GM18909 (cell line): Measurements from ENCODE around the gene AK3.
A peak's percentile ranks its signal among the peaks of the same experiment; 100 is the strongest.

Source experiments
- ATAC-seq: cut with Tn5 transposase; IDR thresholded peaks from one replicate; pipeline ENCODE4 v1.9.1; 2021; ENCODE audit warnings: mild to moderate bottlenecking; ENCODE audit not compliant: unreplicated experiment, poor library complexity

The AK3 gene

GRCh38 chr9:4750023-4750673 lies 9.1 kb upstream of the AK3 start:
- no peak for ATAC-seq

- no peak for ATAC-seq
Observed at GRCh38 chr9:4748612-4749011, 7.6 kb upstream of the AK3 start.

GRCh38 chr9:4746278-4747030 lies 5.5 kb upstream of the AK3 start:
- ATAC-seq, result no peak

GRCh38 chr9:4743131-4743875 lies 2.3 kb upstream of the AK3 start:
- no peak for ATAC-seq

GRCh38 chr9:4742246-4742645 lies 1.2 kb upstream of the AK3 start:
- ATAC-seq, result no peak

- peak; percentile 1 for ATAC-seq
Observed at GRCh38 chr9:4741365-4742089, 525 bp upstream of the AK3 start.

GRCh38 chr9:4740388-4740637 lies 689 bp downstream of the AK3 start:
- no peak for ATAC-seq

GRCh38 chr9:4739587-4740387 lies 1.2 kb downstream of the AK3 start:
- ATAC-seq, result no peak

- no peak for ATAC-seq
Observed at GRCh38 chr9:4738866-4739586, 2.0 kb downstream of the AK3 start.

GRCh38 chr9:4734150-4734549 lies 6.9 kb downstream of the AK3 start:
- no peak for ATAC-seq

- ATAC-seq, result no peak
Observed at GRCh38 chr9:4732890-4733289, 8.1 kb downstream of the AK3 start.

- ATAC-seq, result no peak
Observed at GRCh38 chr9:4727593-4727992, 13.4 kb downstream of the AK3 start.

GRCh38 chr9:4725706-4726442 lies 15.1 kb downstream of the AK3 start:
- no peak for ATAC-seq

GRCh38 chr9:4721736-4722135 lies 19.3 kb downstream of the AK3 start:
- ATAC-seq, result no peak

GRCh38 chr9:4718911-4719310 lies 22.1 kb downstream of the AK3 start:
- no peak for ATAC-seq

- ATAC-seq, result no peak
Observed at GRCh38 chr9:4717815-4718214, 23.2 kb downstream of the AK3 start.

GRCh38 chr9:4716163-4716562 lies 24.8 kb downstream of the AK3 start:
- no peak for ATAC-seq

- ATAC-seq, result no peak
Observed at GRCh38 chr9:4714266-4715016, 26.6 kb downstream of the AK3 start.
